IPS-NIHi11 (cell line): ENCODE measurements around the gene CEP68.
"Not testable (repeated sequence)": the region's sequence is repeated elsewhere in the genome, so short reads cannot be mapped to it uniquely, and the experiment has no call there.

Source experiments
- DNase-seq: peaks from one replicate; pipeline ENCODE4 v3.0.0; 2012; ENCODE audit warnings: mixed read lengths, low spot score

The CEP68 gene

DNA sequence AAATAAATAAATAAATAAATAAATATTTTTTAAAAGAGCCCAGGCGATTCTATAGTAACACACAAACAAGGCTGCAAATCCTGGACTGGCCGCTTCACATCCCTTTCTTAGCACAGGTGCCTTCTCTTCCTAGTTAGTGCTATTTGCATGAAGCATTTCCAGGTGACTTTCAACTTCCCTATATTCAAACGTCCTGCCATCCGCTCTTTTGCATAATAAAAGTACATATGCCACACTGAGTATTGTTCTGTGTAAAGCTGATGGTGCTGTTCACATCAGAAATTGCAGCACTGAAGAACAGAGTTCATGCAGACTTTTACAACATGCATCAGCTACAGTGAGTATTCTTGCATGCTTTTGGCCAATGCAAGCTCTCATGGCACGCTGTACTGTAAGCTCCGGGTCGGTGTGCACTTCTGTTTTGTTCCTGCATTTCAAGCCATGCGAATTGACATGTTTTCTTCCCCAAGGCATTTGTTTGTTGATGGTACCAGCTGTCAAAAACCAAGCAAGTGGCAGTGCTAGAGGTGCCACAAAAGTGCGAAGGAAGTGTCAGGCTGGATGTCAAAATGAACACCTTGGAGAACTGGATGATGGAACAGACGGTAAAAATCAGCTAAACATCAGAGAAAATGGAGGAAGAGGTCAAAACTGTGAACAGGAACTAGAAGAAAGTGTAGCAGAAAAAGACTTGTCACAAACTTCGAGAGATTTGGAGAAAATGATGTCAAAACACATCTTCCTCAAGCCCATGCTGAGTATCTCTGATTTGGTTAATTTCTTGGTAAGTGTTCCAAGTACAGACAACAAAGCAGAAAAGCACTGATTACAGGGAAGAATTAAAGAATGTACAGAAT, 25.5 kb upstream of the CEP68 start:
- no peak for DNase-seq

GRCh38 chr2:65031341-65032018, 24.7 kb upstream of the CEP68 start:
- DNase-seq, result peak; percentile 44

DNA sequence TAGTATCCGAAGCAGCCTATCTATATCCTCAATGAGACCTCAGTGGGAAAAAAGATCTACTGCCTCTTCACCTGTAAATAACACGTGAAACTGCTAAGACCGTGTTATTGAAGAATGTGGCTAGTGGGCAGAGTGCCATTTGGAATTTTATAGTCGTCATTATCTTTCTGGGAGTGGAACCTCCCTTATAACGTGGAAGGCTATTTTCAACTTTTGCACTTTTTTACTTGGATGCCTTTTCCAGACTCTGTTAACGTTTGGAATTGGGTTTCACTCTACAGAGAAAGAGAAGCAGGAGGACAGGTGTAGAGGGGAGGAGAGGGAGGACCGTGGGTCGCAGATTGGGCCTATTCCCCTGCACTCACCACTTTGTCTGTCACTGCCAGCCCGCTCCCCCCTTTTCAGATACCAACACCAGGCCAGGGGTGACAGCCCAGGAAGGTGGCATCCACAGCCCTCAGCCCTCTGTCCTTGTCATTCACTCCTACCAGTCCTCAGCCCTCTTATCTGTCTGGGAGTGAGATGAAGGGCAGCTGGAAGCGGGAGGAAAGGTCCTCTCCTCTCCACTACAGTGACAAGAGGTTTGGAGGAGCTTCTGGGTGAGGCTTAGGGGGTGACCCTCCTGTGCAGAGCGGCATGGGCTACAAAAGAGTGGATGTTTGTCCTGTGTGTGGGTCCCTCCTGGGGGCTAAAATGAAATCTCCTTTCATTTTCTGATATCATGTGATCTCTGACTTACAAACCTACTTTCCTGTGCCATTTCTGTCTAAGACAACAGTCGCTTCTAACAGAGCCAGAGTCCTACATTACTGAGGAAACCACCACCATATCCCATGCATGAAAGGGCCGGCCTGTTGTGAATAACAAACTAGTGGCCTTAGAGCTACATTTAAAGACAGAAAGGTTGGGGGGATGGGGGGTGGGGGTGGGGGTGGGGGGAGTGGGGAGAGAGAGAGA, 23.9 kb upstream of the CEP68 start:
- DNase-seq, result no peak

DNA sequence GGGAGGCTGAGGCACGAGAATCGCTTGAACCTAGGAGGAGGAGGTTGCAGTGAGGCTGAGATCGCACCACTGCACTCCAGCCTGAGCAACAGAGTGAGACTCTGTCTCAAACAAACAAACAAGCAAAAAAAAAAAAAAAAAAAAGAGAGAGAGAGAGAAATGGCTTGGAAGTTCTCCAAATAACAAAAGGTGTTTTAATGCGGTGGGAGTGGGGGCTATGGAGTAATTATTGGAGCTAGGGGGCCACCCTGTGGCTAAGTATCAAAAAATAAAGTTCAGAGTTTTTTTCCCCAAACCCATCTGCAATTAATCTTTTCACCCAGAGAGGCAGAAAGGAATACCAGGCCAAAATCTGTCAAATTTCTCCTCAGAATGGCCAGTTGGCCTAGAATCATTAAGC, 23.0 kb upstream of the CEP68 start:
- no peak for DNase-seq

DNA sequence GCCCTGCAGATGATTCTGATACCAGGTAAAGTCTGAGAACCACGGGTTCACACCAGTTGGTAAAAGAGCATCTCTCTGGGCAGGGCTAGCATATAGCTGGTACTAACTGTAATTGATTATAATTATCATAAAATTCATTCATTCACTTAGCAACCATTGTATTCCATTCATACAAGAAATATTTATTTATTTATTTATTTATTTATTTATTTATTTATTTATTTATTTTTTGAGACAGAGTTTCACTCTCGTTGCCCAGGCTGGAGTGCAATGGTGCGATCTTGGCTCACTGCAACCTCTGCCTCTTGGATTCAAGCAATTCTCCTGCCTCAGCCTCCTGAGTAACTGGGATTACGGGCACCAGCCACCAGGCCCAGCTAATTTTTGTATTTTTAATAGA, 22.5 kb upstream of the CEP68 start:
- DNase-seq, result not testable (repeated sequence)

GRCh38 chr2:65035351-65035943, 20.8 kb upstream of the CEP68 start:
- no peak for DNase-seq

DNA sequence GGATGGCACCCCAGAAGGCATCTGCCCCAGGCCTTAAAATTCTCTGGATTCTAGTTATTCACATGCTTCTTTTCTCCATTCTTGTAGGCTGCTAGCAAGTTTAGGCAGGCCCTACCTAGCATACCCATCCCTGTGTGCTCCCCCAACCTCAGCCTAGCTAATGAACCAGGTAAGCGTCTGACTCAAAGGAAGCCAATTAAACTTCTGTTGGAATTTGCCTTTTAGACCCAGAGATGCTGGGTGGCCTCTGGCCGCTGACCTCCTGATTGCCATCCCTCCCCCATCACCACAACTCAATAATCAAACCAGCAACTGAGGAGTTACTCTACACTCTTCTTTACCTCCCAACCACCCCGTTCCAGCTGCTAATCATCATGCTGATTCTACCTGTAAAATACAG, 19.0 kb upstream of the CEP68 start:
- no peak for DNase-seq

- DNase-seq, result no peak
Observed at GRCh38 chr2:65039640-65040039, 16.6 kb upstream of the CEP68 start.

GRCh38 chr2:65040400-65041261, 15.6 kb upstream of the CEP68 start:
- peak; percentile 86 for DNase-seq

- no peak for DNase-seq
Observed at GRCh38 chr2:65043001-65043400, 13.2 kb upstream of the CEP68 start.

DNA sequence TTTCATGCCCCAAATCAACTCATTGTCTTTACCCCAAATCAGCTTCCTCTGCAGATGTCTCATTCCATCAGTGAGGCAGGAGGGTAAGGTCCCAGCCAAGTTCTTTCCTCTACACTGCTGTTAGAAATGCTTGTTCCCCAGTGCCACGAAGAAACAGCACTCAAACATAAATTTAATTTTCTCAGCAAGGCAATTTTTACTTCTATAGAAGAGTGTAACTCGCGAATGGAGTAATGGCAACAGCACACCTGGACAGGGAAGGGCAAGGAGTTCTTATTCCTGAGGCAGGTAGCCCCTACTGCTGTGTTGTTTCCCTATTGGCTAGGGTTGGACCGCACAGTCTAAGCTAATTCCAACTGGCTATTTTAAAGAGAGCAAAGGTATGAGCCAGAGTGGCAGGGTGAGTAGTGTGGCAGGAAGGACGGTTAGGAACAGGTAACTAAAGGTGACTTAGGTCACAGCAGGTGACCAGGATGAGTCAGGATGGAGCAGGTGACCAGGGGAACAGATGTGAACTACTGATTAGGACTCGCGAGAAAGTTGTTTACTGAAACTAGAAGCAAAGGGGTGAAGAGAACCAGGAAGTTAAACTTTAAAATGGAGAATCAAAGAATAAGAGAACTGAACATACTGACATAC, 12.0 kb upstream of the CEP68 start:
- DNase-seq, result no peak

- DNase-seq, result peak; percentile 33
Observed at GRCh38 chr2:65045651-65046050, 10.6 kb upstream of the CEP68 start.

DNA sequence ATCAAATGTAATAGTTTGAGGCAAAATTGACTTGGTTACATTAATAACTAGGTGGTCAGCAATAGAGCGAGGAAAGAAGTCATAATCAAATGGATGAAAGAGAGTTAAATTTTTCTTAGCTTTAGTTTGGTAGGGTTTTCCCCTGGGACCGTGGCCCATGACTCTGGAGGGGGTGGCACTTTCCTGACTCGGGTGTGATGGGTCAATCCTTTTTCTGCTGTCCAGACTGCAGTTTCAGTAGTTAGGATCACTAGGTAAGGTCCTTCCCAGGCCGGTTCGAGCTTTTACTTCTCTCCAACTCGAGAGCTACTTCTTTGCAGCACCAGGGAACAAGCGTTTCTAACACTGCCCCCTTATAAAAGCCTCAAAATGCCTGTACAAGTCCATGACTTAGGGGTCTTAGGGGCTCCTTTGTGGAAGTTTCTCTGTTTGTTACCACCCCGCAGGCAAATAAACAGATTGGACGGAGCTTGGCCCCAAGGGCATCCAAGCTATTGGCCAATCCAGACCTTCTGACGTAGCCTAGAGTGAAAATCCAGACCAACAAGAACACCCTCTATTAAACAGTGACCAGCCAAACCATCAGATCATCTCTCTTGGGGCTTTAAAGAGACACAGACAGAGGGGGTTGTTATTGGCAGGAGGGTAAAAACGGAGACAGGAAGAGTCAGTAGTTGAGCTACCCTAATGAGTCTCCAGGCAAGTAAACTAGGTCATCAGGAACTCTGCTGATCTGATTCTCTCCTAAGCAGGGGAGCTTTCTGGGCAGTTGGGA, 9.4 kb upstream of the CEP68 start:
- no peak for DNase-seq

GRCh38 chr2:65049010-65049639, 7.1 kb upstream of the CEP68 start:
- DNase-seq, result peak; percentile 31

DNA sequence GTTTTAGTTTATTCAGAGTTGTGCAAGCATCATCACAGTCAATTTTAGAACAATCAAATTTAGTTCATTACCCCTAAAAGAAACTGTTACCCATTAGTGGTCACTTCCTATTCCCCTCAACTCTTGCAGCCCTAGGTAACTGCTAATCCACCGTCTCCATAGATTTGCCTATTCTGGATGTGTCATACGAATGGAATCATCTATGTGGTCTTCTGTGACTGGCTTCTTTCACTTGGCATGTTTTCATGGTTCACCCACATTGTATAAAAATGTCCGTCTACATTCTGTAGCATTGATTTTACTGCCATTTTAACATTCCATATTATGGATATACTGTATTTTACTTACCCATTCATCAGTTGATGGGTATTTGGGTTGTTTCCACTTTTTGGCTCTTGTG, 5.3 kb upstream of the CEP68 start:
- no peak for DNase-seq

DNA sequence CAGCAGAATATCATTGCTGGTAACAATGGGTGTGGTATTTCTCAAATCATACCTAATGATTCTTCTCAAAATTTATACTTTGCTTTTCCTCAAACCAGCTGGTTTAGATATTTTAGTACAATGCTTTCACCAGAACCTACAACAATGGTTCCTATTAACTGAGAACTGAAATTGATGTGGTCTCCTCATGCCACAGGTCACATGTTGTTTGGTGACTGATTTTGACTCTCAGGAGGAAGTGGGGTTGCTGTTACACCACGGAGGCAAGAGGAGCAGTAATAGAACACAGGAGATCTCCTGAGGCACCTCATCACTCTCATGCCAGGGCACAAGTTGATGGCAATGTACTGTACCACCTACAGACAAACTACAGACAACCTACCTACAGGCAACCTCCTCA, 3.0 kb upstream of the CEP68 start:
- no peak for DNase-seq

DNA sequence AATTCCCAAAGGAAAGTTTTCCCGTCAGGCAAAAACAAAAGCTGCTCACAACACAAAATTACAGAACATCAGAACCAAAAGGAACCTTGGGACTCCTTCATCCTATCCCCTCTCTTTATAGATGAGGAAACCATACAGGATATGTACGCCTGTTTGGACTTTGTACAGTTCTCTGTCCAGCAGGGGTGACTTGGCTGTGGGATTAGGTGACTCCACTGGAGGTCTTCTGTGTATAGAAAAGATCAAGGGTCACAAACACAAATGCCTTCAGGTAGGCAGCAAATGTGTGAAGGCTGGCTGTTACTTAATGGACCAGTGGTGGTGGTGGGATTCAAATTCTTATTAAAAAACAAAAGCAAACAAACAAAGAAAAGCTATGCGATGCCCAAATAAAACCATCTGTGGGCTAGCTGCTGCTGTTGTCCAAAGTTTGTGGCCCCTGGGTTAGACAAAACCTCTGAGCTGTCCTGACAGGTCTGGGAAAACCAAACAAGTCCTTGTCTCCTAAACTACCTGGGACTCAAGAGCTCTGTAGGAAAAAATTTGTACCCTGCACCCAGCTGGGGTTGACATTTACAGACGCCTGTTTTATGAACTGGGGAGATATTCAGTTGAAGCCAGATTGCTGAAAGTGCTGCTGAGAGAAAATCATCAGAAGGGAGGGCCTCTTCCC, 1.3 kb upstream of the CEP68 start:
- DNase-seq, result no peak

DNA sequence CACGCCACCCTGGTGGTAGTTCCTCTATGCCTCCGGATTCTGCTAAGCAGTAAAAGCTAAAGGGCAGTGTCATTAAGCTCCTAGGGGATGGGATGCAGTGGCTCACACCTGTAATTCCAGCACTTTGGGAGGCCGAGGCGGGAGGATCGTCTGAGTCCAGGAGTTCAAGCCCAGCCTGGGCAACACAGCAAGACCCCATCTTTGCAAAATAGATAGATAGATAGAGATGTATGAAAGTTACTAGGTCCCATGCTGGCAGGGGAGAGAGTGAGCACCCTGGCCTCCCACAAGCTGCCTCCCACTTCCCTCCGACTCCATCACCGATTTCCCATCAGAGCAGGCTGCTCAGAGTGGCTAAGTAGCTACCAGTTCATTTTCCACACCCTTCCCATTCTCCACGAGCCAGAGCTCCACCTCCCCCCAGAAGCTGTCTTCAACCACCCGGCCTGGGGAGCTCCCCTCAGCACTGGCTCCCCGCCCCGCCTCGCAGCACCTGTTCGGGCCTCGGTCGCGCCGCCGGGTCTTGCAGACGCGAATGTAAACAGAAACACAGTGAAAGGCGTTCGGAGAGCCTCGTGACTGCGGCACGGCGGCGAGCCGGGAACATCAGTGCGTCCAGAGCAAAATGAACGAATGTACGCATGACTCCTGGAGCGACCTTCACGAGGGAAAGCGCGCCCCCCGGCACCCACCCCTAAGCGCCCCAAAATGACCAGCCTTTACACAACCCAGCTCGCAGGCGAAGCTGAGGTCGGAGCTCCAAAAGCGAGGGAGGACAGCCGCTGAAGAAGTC, 598 bp upstream of the CEP68 start:
- no peak for DNase-seq
